GM21786 (cell line): ENCODE measurements around the gene SOAT2.

Source experiments
- ATAC-seq: cut with Tn5 transposase; IDR thresholded peaks from one replicate; pipeline ENCODE4 v1.9.1; 2021; ENCODE audit not compliant: unreplicated experiment

SOAT2 gene

DNA sequence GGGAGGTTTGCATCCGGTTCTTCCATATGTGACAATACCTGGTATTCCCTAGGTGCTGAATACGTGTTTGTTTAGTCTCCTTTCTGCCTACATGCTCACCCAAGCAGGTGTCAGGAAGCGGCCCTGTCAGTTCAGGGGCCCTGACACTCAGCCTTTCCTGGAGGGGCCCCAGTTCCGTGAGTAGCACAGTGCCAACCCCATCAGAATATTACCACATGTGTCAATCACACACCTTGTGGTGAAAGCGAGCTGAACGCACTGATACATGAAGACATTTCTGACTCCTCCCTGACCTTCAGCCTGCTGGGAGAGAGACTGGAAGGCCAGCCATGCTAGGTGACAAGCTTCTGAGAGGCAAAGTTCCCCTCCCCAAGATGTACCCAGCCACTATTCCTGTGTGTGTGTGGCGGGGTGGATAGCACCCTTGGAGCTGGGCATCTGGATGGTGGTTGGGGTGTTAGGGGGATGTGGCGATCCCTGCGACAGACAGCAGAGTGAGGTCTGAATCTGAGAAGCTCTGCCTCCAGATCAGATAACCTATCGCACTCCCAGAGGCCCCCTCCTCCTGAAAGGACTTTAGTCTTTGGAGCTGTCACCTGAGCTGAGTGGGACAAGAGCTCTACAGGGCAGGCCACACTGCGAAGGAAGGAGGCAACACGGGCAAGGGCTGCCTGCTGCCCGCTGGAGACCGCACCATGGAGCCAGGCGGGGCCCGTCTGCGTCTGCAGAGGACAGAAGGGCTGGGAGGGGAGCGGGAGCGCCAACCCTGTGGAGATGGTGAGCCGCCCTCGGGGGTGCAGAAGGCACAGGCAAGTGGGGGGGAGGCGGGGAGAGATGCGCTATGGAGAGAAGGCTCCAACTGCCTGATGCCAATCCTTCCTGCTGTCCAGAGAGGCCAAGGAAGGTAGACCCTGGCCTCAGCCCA is at the start of gene SOAT2:
Gene SOAT2, plus strand, starts transcription at position 604 of the 925 bp plus-strand sequence. Its CDS starts 92 bp downstream, at position 696.
- ATAC-seq: peak; percentile 63

GRCh38 chr12:53054112-53054878 is 49.0 kb upstream of the SOAT2 start:
- peak; percentile 91 for ATAC-seq

- no peak for ATAC-seq
These were observed 47.6 kb upstream of the SOAT2 start for GRCh38 chr12:53055471-53056266.

GRCh38 chr12:53056296-53056695 is 47.0 kb upstream of the SOAT2 start:
- ATAC-seq: no peak

DNA sequence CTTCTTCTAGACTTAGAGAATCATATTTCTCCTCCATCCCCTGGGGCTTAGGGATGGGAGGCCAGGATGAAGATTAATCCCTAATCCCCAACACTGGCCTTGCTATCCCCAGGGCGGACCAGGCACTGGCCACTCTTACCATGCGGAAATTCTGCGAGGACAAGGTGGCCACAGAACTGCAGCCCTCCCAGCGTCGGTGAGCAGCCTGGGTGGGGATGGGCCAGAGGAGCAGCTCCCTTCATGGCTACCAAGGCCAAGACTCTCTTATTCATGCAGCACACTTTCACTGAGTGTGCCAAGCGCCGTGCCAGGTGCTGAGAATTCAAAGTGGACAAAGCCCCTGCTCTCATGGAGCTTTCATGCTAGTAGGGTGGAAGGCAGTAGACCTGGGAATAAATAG is 46.4 kb upstream of the SOAT2 start:
- no peak for ATAC-seq

DNA sequence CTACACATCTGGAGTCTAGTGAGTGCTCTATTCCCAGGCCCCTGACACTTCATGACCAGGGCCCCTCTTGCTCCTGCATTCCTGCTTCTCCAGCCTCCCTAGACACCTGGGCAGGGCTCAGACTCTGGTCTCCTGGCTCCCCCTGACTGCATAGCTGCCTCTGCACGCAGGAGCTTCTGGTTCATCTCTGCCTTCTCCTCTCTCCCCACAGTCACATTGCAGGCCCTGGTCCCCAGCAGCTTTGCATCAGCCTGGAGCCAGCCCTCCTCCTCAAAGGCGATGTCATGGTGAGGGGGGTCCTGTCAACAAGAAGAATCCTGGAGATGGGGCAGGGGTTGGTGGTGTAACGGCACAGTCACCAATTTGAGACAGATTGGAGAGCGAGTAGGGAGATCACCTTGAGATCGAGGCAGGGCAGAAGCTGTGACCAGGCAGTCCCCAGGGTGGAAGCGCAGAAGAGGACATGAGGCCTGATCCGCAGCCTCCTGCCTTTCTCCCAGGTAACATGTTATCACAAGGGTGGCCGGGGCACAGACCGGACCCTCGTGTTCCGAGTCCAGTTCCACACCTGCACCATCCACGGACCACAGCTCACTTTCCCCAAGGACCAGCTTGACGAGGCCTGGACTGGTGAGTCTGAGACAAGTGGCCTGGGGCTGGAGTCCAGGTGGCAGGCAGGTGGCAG is 45.3 kb upstream of the SOAT2 start:
- no peak for ATAC-seq

GRCh38 chr12:53058674-53059433 is 44.4 kb upstream of the SOAT2 start:
- ATAC-seq: no peak

DNA sequence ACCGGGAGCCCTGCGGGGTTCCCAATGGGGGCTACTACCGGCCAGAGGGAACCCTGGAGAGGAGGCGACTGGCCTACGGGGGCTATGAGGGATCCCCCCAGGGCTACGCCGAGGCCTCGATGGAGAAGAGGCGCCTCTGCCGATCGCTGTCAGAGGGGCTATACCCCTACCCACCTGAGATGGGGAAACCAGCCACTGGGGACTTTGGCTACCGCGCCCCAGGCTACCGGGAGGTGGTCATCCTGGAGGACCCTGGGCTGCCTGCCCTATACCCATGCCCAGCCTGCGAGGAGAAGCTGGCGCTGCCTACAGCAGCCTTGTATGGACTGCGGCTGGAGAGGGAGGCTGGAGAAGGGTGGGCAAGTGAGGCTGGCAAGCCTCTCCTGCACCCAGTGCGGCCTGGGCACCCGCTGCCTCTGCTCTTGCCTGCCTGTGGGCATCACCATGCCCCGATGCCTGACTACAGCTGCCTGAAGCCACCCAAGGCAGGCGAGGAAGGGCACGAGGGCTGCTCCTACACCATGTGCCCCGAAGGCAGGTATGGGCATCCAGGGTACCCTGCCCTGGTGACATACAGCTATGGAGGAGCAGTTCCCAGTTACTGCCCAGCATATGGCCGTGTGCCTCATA is 43.7 kb upstream of the SOAT2 start:
- ATAC-seq: no peak

GRCh38 chr12:53060064-53060720 is 43.1 kb upstream of the SOAT2 start:
- ATAC-seq: no peak

DNA sequence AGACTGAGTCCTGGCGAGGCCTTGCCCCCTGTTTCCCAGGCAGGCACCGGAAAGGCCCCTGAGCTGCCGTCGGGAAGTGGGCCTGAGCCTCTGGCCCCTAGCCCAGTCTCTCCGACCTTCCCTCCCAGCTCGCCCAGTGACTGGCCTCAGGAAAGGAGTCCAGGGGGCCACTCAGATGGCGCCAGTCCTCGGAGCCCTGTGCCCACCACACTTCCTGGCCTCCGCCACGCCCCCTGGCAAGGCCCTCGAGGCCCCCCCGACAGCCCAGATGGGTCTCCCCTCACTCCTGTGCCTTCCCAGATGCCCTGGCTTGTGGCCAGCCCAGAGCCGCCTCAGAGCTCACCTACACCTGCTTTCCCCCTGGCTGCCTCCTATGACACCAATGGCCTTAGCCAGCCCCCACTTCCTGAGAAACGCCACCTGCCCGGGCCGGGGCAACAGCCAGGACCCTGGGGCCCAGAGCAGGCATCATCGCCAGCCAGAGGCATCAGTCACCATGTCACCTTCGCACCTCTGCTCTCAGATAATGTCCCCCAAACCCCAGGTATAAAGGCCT is 42.5 kb upstream of the SOAT2 start:
- no peak for ATAC-seq

GRCh38 chr12:53061404-53062010 is 41.8 kb upstream of the SOAT2 start:
- ATAC-seq: no peak

- ATAC-seq: no peak
These were observed 41.0 kb upstream of the SOAT2 start for GRCh38 chr12:53062011-53062961.

DNA sequence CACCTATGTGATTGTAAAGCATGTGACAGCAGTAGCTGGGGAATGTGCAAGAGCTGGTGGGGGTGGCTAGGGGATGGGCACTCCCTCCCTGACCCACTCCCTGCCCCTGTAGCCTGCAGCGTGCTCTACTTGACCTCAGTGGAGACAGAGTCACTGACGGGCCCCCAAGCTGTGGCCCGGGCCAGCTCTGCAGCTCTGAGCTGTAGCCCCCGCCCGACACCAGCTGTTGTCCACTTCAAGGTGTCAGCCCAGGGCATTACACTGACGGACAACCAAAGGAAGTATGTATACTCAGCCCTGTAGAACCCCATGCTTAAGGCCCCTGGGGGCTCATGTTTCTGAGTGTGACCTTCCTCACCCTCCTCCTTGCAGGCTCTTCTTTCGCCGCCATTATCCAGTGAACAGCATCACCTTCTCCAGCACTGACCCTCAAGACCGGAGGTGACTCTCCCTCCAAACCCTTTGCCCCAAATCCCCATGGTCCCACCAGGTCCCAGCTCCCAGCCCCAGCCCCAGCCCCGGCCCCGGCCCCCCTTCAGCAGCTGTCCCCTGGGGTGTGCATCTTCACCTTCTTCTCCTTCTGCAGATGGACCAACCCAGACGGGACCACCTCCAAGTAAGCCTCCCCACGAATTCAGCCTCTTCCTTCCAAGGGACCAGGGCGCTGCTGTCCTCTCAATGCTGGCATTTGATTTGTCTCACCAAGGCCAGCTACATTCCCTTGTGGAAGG is 40.1 kb upstream of the SOAT2 start:
- no peak for ATAC-seq

GRCh38 chr12:53063708-53064612 is 39.3 kb upstream of the SOAT2 start:
- ATAC-seq: no peak
